Measurements from ENCODE around the gene PGR.

PGR gene

DNA sequence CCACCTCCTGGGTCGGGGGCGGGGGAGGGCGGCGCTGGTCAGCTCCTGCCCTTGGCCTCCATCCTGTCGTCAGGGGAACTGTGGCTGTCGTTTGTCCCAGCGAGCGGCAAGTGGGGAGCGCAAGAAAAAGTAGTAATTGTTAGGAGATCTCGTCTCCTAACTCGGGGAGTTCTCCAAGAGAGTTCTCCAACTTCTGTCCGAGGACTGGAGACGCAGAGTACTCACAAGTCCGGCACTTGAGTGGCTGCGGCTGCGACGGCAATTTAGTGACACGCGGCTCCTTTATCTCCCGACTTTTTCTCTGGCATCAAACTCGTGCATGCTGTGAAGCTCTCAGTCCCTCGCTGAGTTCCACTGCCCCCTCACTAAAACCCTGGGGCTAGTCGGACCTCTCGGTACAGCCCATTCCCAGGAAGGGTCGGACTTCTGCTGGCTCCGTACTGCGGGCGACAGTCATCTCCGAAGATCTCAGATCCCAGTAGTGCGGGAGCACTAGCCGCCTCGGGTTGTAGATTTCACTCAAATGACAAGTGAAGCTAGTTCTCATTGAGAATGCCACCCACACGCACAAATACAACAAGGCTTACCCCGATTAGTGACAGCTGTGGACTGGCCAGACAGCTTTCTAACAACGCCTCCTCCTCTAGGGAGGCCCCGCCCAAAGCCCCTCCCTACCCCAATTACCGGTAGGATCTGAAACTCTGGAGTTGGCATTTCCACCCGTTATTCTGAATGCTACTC is at the start of gene PGR:
Gene PGR (minus strand): TSS at position 611 of the 741 bp plus-strand sequence. CDS start 743 bp downstream, outside the sequence.
- DNase-seq (ENCODE audit: low spot score): peak; percentile 23

- no peak for DNase-seq (ENCODE audit: low spot score)
Observed at GRCh38 chr11:101176381-101176780, 46.8 kb upstream of the PGR start.

GRCh38 chr11:101169944-101170343 is 40.3 kb upstream of the PGR start:
- DNase-seq (ENCODE audit: low spot score): no peak

DNA sequence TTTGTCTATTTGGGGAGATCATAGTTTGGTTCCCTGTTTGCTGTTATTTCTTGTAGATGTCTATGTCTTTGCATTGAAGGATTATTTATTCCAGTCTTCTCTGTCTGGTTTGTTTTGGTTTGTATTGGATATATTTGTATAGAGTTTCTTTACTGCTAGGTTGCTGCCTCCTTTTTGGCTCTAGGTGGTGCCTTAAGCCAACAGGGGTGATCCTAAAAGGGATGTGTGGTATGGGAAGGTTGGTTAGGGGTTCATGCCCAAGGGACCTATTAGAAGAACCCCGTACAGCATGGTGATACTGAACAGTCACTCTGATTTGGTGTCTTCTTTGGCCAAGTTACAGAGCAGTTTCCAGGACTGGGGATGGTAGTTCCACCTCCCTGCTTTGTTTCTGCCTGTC is 36.4 kb upstream of the PGR start:
- no peak for DNase-seq (ENCODE audit: low spot score)

DNA sequence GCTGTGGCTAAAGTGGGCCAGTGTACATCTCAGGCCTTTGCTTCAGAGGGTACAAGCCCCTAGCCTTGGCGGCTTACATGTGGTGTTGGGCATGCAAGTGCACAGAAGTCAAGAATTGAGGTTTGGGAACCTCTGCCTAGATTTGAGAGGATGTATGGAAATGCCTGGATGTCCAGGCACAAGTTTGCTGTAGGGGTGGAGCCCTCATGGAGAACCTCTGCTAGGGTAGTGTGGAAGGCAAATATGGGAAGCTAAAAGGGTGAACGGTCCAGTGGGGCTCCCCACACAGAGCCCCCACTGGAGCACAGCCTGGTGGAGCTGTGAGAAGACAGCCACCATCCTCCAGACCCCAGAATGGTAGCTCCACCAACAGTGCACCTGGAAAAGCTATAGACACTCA is 28.5 kb upstream of the PGR start:
- DNase-seq (ENCODE audit: low spot score): no peak

GRCh38 chr11:101138245-101138930 is 8.8 kb upstream of the PGR start:
- no peak for DNase-seq (ENCODE audit: low spot score)

DNA sequence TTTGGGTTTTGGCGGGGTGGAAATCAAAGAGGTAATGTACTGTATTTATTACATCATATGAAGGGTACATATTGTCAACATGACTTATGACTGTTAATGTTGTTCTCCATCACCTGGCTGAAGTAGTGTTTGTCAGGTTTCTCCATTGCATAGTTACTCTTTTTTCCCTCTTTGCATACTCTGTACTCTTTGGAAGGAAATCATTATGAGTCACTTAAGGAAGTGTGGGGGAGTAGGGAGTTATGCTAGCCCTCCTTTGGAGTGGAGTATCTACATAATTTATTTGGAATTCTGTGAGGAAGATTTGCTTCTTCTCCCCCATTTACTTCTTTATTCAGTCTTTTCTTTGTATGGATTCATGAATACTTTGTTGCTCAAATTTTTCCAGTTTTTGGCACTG is 3.6 kb upstream of the PGR start:
- DNase-seq (ENCODE audit: low spot score): no peak

DNA sequence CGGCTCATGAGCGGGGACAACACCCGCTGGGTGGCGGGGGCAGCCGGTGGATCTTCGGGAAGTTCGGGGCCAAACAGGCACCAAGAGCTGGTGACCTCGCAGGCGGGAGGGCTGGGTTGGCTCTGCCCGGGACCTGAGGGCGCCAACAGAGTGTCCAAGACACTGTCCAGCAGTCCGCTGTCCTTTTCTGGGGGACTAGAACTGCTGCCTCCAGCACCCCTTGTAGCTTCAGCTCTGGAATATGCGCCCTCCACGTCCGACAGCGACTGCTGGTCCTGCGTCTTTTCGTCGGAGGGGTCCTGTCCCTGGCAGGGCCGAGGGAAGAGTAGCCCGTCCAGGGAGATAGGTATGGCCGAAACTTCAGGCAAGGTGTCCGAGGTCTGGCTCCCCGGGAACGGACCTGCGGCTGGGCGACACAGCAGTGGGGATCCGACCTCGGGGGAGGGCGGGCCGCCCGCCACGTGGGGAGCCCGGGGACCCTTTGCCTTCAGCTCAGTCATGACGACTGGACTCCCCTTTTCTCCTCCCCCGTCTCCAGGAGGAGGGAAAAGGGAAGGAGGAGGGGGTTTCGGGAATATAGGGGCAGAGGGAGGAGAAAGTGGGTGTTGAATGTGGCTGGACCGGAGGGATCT is 926 bp downstream of the PGR start:
- no peak for DNase-seq (ENCODE audit: low spot score)

DNA sequence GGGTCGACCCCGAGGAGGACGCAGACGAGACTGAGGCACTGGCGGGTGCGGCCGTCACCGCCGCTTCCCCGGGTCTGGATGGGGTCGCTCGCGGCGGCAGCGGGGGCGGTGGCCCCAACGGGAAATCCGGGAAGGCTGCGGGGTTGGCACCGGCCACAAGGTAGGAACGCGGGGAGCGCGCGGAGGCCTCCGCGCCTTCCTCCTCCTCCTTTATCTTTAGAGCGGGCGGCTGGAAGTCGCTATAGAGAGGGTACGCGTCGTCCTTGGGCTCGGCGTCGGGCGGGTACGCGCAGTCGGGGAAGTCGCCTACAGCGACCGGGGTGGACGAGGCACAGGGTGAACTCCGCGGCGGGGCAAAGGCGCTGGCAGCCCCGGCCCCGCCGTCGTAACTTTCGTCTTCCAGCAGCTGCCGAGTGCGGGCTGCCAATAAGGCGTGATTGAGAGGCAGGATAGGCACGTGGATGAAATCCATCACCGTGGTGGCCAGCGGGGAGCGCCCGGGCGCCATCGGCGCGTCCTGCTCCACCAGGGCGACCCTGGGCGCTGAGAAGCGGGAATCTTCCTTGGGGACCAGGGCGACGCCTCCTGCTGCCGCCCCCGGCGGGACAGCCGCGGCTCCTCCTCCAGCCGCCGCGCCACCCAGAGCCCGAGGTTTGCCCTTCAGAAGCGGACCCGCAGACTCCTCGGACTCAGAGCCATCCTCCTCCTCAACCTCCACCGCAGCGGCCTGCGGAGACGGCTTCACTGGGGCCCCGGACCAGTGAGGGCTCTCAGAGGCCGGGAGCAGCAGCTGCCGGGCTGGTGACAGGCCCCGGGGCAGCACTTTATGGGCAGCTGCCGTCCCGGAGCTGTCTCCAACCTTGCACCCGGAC is 1.7 kb downstream of the PGR start:
- peak; percentile 27 for DNase-seq (ENCODE audit: low spot score)

DNA sequence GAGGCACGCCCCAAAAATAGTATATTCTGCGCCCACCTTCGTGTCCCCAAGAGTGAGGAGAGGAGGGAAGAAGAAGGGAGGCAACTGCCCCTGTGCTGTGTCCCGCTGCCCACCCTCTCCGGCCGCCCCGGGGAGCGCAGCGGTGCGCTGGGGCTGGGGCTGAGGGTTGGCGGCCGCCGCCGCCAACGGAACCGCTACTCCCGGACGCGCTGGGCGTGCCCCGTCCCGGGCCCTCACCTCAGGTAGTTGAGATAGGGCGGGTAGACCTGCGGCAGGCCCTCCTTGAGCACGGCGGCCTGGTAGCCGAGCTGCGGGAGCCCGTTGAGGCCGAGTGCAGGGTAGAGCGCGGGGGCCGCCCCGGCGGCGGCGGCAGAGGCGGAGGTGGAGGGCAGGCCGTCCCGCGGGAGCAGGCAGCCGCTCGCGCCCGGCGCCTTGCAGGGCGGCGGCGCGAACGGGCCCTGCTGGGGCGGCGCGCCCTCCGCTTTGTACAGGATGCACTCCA is 2.4 kb downstream of the PGR start:
- peak; percentile 50 for DNase-seq (ENCODE audit: low spot score)

DNA sequence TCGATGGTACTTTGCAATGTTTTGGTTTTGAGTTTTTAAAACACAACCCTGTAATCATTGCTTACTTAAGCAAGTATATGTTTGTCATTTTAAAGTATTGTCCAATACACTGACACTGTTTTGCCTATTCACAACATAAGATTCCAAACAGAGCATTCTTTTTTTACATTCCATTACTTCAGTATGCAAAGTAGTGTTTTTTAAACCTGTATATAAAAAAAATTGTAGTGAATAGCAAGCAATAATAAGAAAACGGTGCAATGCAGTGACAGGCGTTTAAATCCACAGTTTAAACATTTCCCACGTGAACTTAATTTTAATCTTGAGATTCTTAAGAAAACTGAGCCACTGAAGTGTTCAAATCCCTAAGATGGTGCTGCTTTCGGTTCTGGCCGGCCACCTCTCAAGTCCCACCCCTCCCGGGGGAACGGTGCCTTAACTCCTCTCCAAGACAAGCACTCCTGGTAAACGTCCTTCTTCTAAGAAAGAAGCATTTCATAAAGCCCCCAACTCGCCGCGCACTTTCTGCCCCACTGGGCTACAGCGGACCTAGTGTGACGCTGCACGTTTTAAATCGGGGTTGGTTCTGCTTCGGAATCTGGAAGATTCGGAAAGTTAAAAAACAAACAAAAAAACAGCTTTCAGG is 2.9 kb downstream of the PGR start:
- peak; percentile 21 for DNase-seq (ENCODE audit: low spot score)

DNA sequence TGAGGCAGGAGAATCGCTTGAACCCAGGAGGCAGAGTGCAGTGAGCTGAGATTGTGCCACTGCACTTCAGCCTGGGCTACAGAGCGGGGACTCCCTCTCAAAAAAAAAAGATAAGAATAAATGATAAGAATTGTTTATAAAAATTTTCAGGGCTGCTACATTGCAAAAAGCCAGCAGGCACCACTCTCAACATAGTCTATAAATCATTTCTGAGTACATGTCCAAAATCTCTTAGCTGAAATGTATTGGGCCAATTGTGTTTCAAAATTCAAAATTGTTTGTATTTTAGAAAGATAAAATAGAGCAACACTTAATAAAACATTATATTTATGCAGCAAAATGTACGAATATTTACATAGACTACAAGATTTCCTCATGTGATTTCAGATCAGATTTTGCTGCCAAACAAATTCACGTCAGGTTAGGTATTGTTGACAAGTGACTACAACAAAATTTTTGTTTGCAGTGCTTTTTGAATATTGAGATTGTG is 13.9 kb downstream of the PGR start:
- no peak for DNase-seq (ENCODE audit: low spot score)

DNA sequence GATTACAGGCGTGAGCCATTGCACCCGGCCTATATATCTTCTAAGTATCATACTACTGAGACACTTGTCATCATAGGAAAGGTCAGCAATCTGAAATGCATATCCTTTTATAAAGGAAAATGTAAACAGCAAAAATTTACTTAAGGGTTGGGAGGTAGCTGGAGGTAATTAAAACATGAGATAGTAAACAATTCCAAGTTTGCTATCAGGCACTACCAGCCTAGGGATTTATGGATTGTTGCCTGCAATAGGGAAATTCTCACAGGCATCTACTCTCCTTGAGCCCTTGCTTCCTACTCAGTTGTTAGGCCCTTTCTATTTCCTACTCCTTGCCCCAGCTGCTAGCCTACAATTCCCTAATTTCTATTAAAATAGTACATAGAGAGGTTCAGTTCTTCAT is 16.1 kb downstream of the PGR start:
- no peak for DNase-seq (ENCODE audit: low spot score)

- DNase-seq (ENCODE audit: low spot score): no peak
Observed at GRCh38 chr11:101104716-101105115, 24.9 kb downstream of the PGR start.

DNA sequence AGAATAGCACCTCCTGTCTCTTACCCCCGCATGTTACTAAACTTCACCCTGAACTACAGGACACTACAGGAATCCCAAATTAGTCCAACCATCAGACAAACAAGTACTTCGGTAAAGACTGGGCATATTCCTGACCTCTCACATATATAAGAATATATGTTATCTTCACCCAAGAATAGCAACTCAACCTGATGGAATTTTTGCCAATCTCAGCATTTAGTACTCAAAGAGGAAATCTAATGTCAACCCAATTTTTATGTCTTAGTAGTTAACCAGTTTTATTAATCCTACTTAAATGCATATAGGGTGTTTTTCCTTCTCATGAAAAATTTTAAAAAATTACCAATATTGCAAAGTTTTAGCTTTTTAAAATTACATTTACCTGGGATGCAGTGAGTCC is 26.2 kb downstream of the PGR start:
- DNase-seq (ENCODE audit: low spot score): no peak

GRCh38 chr11:101100601-101101000 is 29.0 kb downstream of the PGR start:
- DNase-seq (ENCODE audit: low spot score): no peak

- peak; percentile 4 for DNase-seq (ENCODE audit: low spot score)
Observed at GRCh38 chr11:101096036-101096704, 33.4 kb downstream of the PGR start.

GRCh38 chr11:101091781-101092180 is 37.8 kb downstream of the PGR start:
- no peak for DNase-seq (ENCODE audit: low spot score)

DNA sequence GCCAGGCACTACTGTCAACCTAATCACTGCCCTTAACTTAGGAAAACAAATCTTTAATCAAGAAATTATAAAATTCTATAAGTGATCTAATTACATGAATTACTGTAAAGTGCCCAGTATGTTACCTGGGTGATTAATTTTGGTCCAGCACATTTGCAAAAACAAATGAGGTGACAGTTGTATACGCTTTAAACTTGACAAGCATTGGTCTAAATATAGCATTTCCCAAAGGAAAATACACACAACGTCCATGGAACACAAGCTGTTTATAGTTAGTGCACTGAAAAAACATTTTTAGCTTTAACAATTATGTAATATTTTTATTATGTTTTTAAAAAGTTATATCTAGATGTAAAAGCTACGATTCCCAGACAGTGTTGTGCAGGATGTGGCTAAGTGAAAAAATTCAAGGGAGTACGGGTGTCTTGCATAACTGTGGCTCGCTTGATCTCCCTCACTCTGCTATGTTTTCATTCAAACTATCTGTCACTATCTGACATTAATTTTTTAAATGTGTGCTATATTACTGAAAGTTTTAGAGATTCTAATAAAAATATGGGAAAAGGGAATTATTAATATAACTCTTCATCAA is 38.8 kb downstream of the PGR start:
- DNase-seq (ENCODE audit: low spot score): no peak

GRCh38 chr11:101083335-101083734 is 46.3 kb downstream of the PGR start:
- DNase-seq (ENCODE audit: low spot score): no peak

Data from AG08396 (cell line).